Hair follicular keratinocyte (primary cell): ENCODE data around the gene EIF1. TPM values are rescaled to one million over a fixed set of nuclear protein-coding genes. Genes with fewer than 3 reads are reported as not detected.

ENCODE experiments used
- total RNA-seq: library from RNA; depleted of rRNA; stranded (reverse); fragments of >200 nt; gene quantifications from 2 replicates; pipeline ENCODE4 v1.2.3, GENCODE V29; 2015

The EIF1 gene
- 117 and 140 TPM in 2 replicates for total RNA-seq

GRCh38 chr17:41688641-41689496 is at the start of gene EIF1:
EIF1 (plus strand) TSS chr17:41688885; CDS start chr17:41689039, 154 bp downstream.

GRCh38 chr17:41711669-41712400 is 23.1 kb downstream of the EIF1 start, which contains the start of gene GAST:
GAST (plus strand) TSS chr17:41712331; CDS start chr17:41715437, 3,106 bp downstream.

GRCh38 chr17:41734139-41734948 is 45.7 kb downstream of the EIF1 start, which contains the start of gene HAP1:
HAP1 (minus strand) TSS chr17:41734643; CDS start chr17:41734634, 9 bp downstream.

Other genes with a start within 250 kb of the EIF1 start
- gene KRT38, start 247.9 kb upstream of the EIF1 start, total RNA-seq: not detected in 2 replicates
- gene KRT32, start 221.5 kb upstream of the EIF1 start, total RNA-seq: 0.30 TPM in 1 of 2 replicates, not detected in the other
- gene KRT35, start 207.7 kb upstream of the EIF1 start, total RNA-seq: not detected in 2 replicates
- gene KRT36, start 199.0 kb upstream of the EIF1 start, total RNA-seq: not detected in 2 replicates
- not detected in 2 replicates for gene KRT13, start 183.3 kb upstream of the EIF1 start, total RNA-seq
- gene KRT15, start 170.0 kb upstream of the EIF1 start, total RNA-seq: 23.0 and 62.9 TPM in 2 replicates
- 9.8 and 30.4 TPM in 2 replicates for gene KRT19, start 160.6 kb upstream of the EIF1 start, total RNA-seq
- 0.23 and 0.61 TPM in 2 replicates for gene KRT9, start 116.8 kb upstream of the EIF1 start, total RNA-seq
- gene KRT14, start 102.0 kb upstream of the EIF1 start, total RNA-seq: 10,563 and 10,587 TPM in 2 replicates
- gene KRT16, start 76.1 kb upstream of the EIF1 start, total RNA-seq: 260 and 387 TPM in 2 replicates
- gene KRT17, start 64.3 kb upstream of the EIF1 start, total RNA-seq: 10,873 and 11,761 TPM in 2 replicates
- gene GAST, start 23.4 kb downstream of the EIF1 start, total RNA-seq: not detected in 2 replicates
- 1.3 and 1.4 TPM in 2 replicates for gene HAP1, start 45.8 kb downstream of the EIF1 start, total RNA-seq
- 457 and 666 TPM in 2 replicates for gene JUP, start 97.8 kb downstream of the EIF1 start, total RNA-seq
- 13.5 and 14.7 TPM in 2 replicates for gene P3H4, start 123.1 kb downstream of the EIF1 start, total RNA-seq
- gene FKBP10, start 124.1 kb downstream of the EIF1 start, total RNA-seq: 12.1 and 21.3 TPM in 2 replicates
- gene NT5C3B, start 147.3 kb downstream of the EIF1 start, total RNA-seq: 35.8 and 49.7 TPM in 2 replicates
- 1.0 TPM in 1 of 2 replicates, not detected in the other for gene KLHL10, start 148.9 kb downstream of the EIF1 start, total RNA-seq
- 13.3 and 15.9 TPM in 2 replicates for gene KLHL11, start 176.5 kb downstream of the EIF1 start, total RNA-seq
- 279 and 333 TPM in 2 replicates for gene ACLY, start 230.1 kb downstream of the EIF1 start, total RNA-seq
- 0.39 and 1.6 TPM in 2 replicates for gene ODAD4, start 241.7 kb downstream of the EIF1 start, total RNA-seq